Measurements from ENCODE around the gene SCEL.
"Not testable (repeated sequence)": the region's sequence is repeated elsewhere in the genome, so short reads cannot be mapped to it uniquely, and the experiment has no call there.

Gene SCEL

GRCh38 chr13:77511552-77511951, 24.0 kb upstream of the SCEL start:
- H3K4me3 ChIP-seq (ENCODE audit: control insufficient read depth, low read depth, low read length) = no peak overlapping the region
- TF ChIP-seq, protein P1, sequence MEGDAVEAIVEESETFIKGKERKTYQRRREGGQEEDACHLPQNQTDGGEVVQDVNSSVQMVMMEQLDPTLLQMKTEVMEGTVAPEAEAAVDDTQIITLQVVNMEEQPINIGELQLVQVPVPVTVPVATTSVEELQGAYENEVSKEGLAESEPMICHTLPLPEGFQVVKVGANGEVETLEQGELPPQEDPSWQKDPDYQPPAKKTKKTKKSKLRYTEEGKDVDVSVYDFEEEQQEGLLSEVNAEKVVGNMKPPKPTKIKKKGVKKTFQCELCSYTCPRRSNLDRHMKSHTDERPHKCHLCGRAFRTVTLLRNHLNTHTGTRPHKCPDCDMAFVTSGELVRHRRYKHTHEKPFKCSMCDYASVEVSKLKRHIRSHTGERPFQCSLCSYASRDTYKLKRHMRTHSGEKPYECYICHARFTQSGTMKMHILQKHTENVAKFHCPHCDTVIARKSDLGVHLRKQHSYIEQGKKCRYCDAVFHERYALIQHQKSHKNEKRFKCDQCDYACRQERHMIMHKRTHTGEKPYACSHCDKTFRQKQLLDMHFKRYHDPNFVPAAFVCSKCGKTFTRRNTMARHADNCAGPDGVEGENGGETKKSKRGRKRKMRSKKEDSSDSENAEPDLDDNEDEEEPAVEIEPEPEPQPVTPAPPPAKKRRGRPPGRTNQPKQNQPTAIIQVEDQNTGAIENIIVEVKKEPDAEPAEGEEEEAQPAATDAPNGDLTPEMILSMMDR (IDR thresholded peaks at IDR 0.05; ENCODE audit: control insufficient read depth, insufficient read depth, low read depth, low read length, missing control alignments) = no peak
- DNase-seq (ENCODE audit: low read depth) = no peak

- H3K4me3 ChIP-seq (ENCODE audit: control insufficient read depth, low read depth, low read length) = no peak overlapping the region
- DNase-seq (ENCODE audit: low read depth) = no peak
- TF ChIP-seq, protein P1 (IDR thresholded peaks at IDR 0.05; ENCODE audit: control insufficient read depth, insufficient read depth, low read depth, low read length, missing control alignments) = no peak
Observed at GRCh38 chr13:77513719-77514335, 21.7 kb upstream of the SCEL start.

- no peak overlapping the region for H3K4me3 ChIP-seq (ENCODE audit: control insufficient read depth, low read depth, low read length)
- TF ChIP-seq, protein P1 (IDR thresholded peaks at IDR 0.05; ENCODE audit: control insufficient read depth, insufficient read depth, low read depth, low read length, missing control alignments) = no peak
- DNase-seq (ENCODE audit: low read depth) = no peak
Observed at GRCh38 chr13:77514336-77514726, 21.2 kb upstream of the SCEL start.

DNA sequence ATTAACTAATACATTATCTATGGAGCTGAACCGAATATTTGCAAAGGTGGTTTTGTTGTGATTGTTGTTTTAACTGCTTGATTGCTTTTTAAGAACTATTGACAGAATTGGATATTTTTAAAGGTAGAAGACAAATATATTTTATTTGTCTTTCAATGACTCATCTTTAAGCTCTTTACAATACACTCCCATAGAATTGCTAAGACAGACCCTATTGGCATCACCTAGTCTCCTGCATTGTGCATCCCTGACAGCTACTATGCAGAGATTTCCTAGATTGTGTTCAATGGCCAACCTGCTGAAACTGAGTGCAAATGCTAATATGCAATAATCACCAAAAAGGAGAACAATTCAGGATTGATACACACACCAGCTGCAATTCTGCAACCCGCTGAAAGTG, 19.7 kb upstream of the SCEL start:
- TF ChIP-seq, protein P1 (IDR thresholded peaks at IDR 0.05; ENCODE audit: control insufficient read depth, insufficient read depth, low read depth, low read length, missing control alignments) = no peak
- no peak for DNase-seq (ENCODE audit: low read depth)
- H3K4me3 ChIP-seq (ENCODE audit: control insufficient read depth, low read depth, low read length) = no peak overlapping the region

- H3K4me3 ChIP-seq (ENCODE audit: control insufficient read depth, low read depth, low read length) = no peak overlapping the region
- TF ChIP-seq, protein P1 (IDR thresholded peaks at IDR 0.05; ENCODE audit: control insufficient read depth, insufficient read depth, low read depth, low read length, missing control alignments) = no peak
- DNase-seq (ENCODE audit: low read depth) = no peak
Observed at GRCh38 chr13:77516342-77516789, 19.1 kb upstream of the SCEL start.

GRCh38 chr13:77518266-77518665, 17.2 kb upstream of the SCEL start:
- TF ChIP-seq, protein P1 (IDR thresholded peaks at IDR 0.05; ENCODE audit: control insufficient read depth, insufficient read depth, low read depth, low read length, missing control alignments) = no peak

GRCh38 chr13:77519396-77519795, 16.1 kb upstream of the SCEL start:
- H3K4me3 ChIP-seq (ENCODE audit: control insufficient read depth, low read depth, low read length); DNase-seq (ENCODE audit: low read depth): not testable (repeated sequence)

More at GRCh38 chr13:77518266-77518665, 17.2 kb upstream of the SCEL start:
- H3K4me3 ChIP-seq (ENCODE audit: control insufficient read depth, low read depth, low read length) = no peak overlapping the region
- no peak for DNase-seq (ENCODE audit: low read depth)

All from AG09309 (cell line).